Transverse colon (tissue), 4 donors: ENCODE results near the gene QKI.

Experiments used
- CTCF ChIP-seq, 5 experiments: fragments of 200-600 bp in 3 of 5; fragments of 450-650 bp in 2 of 5; sonication (generic) in 3 of 5; IDR thresholded peaks; 1 replicate in 2 of 5; 2 replicates in 3 of 5; pipeline ENCODE4 v1.5.1; 2016 to 2017; ENCODE audit warnings: antibody characterized with exemption in 5 of 5, inconsistent platforms in 3 of 5, mild to moderate bottlenecking in 2 of 5, moderate library complexity in 1 of 5
- EP300 ChIP-seq: sonication (generic); formaldehyde crosslinking; IDR thresholded peaks from one replicate; pipeline ENCODE4 v1.6.1; 2017; ENCODE audit warnings: antibody characterized with exemption, low read depth
- POLR2AphosphoS5 ChIP-seq, 3 donors: sonication (generic); formaldehyde crosslinking; IDR thresholded peaks; one replicate each; pipeline ENCODE4 v1.6.1; 2016; ENCODE audit warnings: antibody characterized with exemption in 3 of 3

- TF ChIP-seq CTCF (IDR thresholded peaks at IDR 0.05) (no peak), EP300 (no peak), POLR2AphosphoS5 (IDR thresholded peaks at IDR 0.05) (peak; percentile 41 to 60 (median 44))
Observed at GRCh38 chr6:163404825-163405265, 9.7 kb upstream of the QKI start.
